GM12873 (cell line): ENCODE data around the gene TRIM71.

ENCODE experiments used
- TF ChIP-seq, protein P1 (sequence below): IDR thresholded peaks from 2 replicates; pipeline ENCODE4 v1.5.1; 2012; ENCODE audit warnings: low read depth, mild to moderate bottlenecking, moderate library complexity, low read length, control low read depth; ENCODE audit not compliant: insufficient read depth; ENCODE audit errors: missing control alignments

Gene TRIM71

DNA sequence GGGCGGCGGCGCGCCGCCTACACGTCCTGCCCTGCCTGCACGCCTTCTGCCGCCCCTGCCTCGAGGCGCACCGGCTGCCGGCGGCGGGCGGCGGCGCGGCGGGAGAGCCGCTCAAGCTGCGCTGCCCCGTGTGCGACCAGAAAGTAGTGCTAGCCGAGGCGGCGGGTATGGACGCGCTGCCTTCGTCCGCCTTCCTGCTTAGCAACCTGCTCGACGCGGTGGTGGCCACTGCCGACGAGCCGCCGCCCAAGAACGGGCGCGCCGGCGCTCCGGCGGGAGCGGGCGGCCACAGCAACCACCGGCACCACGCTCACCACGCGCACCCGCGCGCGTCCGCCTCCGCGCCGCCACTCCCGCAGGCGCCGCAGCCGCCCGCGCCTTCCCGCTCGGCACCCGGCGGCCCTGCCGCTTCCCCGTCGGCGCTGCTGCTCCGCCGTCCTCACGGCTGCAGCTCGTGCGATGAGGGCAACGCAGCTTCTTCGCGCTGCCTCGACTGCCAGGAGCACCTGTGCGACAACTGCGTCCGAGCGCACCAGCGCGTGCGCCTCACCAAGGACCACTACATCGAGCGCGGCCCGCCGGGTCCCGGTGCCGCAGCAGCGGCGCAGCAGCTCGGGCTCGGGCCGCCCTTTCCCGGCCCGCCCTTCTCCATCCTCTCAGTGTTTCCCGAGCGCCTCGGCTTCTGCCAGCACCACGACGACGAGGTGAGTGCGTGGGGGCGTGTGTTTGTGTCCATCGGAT lies 602 bp downstream of the TRIM71 start:
- TF ChIP-seq, protein P1, sequence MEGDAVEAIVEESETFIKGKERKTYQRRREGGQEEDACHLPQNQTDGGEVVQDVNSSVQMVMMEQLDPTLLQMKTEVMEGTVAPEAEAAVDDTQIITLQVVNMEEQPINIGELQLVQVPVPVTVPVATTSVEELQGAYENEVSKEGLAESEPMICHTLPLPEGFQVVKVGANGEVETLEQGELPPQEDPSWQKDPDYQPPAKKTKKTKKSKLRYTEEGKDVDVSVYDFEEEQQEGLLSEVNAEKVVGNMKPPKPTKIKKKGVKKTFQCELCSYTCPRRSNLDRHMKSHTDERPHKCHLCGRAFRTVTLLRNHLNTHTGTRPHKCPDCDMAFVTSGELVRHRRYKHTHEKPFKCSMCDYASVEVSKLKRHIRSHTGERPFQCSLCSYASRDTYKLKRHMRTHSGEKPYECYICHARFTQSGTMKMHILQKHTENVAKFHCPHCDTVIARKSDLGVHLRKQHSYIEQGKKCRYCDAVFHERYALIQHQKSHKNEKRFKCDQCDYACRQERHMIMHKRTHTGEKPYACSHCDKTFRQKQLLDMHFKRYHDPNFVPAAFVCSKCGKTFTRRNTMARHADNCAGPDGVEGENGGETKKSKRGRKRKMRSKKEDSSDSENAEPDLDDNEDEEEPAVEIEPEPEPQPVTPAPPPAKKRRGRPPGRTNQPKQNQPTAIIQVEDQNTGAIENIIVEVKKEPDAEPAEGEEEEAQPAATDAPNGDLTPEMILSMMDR = no peak

DNA sequence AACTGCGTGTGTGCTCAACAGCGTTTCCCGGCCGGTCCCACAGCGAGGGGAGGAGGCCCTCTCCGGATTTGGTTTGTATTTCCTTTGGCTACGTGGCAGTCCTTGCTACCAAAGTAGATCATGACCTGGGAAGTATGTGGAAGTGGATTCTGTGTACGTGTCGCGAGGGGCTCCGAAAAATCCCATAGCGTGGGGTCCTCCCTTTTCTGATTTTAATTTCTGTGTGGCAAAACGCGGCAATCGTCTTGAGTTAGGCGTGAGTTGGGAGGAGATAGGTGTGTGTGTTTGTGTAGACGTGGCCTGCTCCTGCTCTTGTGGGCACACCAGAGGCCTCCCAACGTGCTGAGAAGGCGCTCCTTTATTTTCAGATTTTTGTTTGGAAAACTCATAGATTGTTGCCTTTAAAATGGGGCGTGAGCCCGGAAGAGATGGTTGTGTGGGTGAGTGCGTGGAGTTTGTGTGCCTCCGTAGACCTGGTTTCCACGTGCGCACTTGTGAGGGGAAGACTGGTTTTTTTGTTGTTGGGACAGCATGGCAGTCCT lies 1.2 kb downstream of the TRIM71 start:
- TF ChIP-seq, protein P1 = no peak

DNA sequence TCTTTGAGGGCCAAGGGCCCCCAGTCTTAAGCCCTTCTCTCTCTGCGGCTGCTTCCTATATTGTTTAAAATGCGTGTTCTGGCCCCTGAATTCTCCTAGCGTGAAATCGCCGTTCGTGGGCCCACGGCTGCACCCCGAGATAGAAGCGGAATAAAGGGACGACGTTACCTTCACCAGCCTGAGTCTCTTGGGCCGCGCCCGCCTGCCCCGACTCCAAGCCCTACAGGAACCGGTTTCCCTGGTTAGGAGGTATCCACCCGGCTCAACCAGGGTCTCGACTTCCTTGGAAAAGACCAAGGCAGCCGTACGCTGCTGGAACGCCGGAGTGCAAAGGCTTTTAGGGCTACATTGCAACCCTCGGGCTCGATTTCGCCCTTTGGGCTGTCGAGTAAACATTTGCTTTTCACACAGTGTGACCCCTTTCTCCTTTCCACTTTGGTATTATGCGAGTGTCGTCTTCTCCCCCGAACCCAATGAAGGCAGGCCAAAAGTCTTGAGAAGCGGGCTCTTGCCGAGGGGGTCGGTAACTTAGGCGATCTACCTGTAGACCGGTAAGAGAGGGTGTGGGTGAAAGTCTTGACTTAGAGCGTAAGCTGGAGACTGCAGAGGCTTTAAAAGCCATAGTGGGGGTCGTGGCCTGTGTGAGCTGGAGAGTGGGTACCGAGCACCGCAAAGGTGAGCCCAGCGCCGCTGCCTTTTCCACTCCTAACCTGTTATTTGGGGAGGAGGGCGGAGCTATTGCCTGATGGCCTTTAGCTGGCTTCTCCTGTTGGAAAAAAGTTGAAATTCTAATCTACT lies 2.0 kb downstream of the TRIM71 start:
- TF ChIP-seq, protein P1 = no peak

DNA sequence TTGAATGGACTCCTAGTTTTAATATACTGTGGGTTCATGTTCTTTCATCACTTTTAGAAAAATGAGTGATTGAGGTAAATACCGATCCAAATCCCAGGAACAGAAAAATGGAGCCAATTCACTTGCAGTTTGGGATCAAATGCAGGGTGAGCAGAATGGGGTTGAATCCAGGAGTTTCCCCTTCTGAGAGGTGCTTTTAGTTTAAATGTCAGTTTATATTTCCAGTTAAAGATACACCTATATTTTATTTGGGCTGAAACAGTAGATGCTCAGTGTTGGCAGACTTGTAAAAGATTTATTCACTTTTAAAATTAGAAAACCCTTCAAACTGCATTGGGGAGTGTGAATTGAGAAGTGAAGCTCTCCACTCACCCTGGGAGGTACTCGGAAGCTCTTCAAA lies 2.6 kb downstream of the TRIM71 start:
- TF ChIP-seq, protein P1 = no peak

DNA sequence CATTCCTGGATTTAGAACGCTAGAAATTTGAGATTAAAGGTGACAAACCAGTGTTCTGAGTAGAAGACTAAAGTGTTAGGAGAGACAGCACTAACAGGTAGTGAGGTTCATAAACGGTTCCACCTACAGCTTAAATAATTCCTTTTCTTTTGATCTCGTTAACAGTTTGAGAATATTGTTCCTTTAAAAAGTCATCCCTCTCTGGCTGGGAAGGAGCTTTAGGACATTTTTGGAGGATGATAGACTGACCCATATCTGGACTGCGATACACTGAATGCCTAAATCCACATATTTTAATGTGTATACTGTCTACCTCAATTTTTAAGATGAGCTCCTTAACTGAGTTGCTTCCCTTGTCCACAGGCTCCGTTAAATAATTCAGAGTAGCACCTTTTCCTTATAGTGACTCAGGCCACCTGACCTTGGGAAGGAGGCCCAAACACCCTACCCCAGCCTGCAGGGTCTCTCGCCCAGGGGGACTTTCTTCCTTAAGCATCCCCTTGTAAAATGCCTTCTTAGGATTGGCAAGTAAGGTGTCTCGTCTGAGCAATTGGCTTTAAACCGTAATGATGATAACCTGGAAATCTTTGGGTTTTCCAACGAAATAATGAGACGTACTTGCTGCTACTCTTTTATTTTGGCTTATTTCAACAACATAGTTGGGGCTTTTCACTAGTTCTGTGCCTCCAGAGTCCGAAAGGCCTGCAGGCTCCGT lies 3.3 kb downstream of the TRIM71 start:
- TF ChIP-seq, protein P1 = no peak

DNA sequence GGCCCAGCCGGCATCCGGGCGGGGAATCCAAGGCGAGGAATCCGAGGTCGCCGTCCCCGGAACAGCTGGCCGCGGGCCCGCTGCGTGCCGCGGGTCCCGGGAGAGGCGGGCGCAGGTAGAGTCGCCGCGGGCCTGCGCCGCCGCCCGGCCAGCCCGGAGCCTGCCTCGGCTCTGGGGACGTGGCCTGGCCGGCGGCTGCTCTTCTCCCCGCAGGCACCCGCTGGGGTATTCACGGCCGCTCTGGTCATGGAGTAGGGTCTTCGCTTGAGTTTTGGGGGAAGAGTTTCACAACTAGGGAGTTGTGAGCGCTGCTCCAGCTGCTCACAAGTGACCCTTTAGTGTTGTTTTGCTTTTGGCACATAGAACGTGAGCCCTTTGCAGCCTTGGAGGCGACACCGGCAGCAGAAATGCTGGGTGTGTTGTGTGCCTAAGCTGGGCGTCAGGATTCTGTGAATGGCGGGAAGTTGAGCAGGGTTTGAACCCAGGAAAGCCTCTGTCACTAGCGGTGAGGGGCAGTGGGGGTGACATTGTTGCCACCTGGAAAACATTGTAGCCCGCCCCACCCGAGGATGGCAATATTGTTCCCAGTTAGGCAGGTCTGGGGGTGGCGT lies 4.0 kb downstream of the TRIM71 start:
- TF ChIP-seq, protein P1 = no peak
